NCI-H2227 (cell line): ENCODE results near the gene TTC23.

Experiments used
- DNase-seq: peaks from one replicate; lab custom pipeline; 2025; ENCODE audit not compliant: unreplicated experiment; lab: John Stamatoyannopoulos, UW

The TTC23 gene

DNA sequence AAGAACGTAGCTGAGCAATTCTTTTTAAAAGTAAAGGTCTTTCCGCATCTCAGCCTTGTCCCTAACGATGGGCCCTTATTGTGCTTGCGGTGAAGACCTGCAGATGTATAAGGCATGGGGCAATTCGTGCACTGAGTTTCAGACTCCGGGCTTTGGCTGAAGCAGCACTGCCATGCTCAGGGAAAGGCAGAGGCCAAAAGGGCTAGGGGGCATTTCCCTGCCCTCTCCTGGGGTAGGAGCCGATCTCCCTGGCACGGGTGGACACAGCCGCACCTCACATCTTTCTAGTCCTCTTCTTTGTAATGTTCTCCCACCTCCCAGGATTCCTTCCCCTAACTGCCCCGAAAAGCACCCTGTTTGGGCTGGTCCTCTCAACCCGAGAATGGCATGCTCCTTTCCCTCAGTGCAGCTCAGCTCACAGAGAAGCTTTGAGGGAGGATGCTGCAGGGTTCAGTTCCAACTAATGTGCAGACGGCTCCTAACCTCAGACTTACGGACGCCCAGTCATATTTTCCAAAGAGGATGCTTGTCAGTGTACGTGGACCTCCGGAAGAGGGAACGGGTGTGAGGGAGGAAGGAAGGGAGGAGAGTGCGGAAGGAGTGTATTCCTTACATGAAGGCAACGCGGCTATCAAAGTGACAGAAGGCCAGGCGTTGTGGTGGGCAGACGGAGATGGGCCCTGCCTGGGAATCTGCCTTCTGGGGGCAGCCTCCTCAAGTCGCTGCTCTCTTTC is 83.3 kb downstream of the TTC23 start:
- no peak for DNase-seq

DNA sequence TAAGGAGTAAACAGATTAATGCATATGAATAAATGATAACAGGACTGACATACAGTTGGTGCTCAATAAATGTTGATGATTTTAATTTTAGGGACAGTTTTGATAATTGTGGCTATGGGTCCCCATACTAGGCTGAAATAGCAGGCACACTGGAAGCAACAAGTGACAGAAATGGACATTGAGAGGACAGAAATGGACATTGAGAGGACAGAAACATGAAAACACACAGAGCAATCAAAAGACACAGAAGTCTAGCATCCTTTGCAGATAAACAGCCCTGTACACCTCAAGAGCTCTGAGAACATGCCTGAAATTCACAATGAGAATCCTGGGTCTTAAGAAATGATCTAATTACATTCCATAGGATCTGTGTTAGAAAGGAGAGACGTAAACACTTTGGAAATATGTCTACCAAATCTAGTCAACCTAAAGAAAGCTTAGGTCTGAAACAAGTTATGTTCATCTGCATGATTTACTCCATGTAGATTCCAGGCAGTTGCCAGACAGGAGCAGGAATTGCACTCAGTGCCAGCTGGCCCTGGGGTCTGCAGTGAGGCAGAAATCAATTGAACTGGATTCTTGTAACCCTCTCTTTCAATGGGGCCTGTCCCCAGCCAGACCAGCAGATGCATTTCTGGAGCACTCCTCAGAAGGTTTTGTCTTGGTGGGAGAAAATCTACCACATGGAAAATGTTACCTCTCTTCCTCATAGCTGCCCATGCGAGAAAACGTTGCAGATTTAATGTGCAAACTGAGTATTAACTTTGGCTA is 84.2 kb downstream of the TTC23 start:
- no peak for DNase-seq

DNA sequence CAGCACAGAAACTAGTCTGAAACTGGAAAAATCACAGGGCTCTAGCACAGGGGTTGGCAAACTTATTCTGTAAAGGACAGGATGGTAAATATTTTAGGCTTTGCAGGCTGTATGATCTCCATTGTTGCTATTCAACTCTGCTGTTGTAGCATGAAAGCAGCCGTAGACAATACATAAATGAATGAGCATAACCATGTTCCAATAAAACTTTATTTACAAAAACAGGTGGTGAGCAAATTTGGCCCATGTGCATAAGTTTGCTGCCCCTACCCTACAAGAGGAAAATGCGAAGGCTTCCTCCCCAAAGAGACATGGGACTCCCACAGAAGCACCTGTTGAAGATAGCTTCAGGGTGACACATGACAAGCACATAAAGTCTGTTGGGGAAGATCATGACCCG is 85.3 kb downstream of the TTC23 start:
- no peak for DNase-seq

DNA sequence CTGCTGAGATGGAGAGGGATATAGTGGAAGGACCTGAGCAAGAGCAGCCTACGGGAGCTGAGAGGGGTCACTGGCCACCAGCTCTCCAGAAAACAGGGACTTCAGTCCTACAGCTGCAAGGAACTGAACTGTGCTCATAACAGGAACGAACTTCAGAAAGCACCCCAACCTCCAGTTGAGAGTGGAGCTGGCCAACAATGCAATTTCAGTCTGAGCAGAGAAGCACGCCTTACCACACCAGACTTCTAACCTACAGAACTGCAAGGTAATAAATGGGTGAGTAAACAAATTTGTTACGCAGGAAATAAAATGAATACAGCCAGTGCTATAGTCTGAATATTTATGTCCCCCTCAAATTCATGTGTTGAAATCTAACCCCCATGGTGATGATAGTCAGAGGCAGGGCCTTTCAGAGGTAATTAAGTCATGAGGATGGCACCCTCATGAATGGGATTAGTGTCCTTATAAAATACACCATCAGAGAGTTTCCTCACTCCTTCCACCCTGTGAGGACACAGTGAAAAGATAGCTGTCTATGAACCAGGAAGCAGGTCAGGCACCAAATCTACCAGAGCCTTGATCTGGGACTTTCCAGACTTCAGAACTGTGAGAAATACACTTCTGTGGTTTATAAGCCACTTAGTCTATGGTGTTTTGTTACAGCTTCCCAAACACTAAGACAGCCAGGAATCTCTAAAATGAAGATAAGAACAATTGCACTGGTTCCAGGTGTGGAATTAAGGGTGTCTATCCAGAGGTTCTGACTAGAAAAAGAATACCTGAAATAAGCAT is 85.9 kb downstream of the TTC23 start:
- no peak for DNase-seq

DNA sequence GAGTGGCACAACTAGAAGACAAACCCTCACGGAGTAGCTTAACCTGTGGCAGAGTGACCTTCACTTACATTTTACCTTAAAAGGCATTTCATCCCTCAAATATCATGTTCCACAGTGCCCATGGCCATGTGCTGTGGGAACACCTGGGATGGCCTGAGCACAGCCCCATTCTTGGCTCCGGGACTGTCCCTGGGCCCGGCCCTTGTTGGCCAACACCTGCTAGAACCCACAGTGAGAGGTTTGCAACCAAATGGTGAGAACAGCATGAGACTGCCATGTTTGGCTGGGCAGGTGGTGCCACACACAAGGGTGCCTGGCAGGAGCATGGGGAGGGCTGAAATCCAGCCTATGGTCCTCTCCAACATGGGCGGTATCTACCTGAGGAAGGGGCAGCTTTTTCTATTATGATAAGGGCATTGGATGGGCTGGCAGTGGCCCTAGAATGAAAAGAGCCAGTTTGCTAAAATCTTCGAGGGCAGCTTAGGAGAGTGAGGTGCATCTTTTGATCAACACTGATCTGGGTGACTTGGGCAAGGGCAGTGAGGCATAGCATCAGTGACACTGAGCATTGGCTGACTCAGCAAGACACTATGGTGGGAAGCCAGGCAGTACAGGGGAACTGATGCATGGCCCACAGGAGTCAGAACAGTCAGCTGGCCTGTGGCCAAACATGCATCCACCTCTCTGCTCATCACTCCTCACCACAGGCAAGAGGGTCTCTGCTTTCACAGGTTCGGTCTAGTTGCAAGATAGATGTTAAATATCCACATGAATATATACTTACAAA is 90.6 kb downstream of the TTC23 start:
- no peak for DNase-seq

DNA sequence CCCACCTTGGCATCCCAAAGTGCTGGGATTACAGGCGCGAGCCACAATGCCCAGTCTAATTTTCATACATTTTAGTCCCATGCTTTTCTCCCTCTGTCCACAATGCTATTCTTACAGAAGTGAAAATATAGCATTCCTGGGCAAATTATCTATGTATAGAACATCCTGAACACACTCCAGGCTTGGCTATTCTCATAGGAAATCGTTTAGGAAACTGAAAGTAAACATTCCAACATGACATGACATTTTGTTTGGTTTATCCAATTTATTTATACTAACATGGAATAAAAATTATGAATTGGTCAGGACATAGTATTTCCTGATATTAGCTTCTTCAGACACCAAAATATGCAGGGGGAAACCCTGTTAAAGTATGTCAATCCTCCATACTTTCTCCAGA is 91.9 kb downstream of the TTC23 start:
- DNase-seq, result no peak

DNA sequence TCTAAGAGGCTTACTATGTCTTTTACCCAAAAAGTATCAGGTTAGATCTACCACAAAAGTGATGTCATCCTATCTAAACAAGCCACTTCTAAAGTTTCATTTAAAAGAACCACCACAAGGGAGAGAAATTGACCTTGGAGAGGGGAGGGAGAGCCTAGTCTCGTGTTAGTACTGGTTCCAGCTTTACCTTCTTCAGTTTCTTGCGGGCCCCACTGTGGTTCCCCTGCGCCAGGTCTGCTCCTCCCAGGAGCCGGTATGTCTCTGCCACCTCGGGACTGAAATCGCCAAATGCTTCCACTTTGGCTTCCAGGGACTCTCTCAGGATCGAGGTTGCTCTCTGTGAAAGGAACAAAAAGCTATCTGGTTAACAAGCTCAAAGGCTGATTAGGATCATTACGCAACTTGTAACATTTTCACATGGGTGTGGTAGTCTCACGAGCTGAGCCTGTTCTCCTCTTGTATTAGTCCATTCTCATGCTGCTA is 93.4 kb downstream of the TTC23 start:
- no peak for DNase-seq

DNA sequence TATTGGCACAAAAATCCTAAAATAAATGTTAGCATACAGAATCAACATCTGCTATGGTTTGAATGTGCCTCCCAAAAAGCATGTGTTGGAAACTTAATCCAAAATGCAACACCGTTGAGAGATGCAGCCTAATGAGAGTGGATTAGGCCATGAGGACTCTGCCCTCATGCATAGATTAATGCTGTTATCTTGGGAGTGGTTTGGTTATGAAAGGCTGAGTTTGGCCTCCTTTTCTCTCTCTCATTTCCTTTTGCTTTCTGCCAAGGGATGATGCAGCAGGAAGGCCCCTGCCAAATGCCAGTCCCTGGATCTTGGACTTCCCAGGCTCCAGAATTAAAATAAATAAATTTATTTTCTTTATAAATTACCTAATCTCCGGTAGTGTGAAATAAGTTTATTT is 95.1 kb downstream of the TTC23 start:
- DNase-seq, result no peak

DNA sequence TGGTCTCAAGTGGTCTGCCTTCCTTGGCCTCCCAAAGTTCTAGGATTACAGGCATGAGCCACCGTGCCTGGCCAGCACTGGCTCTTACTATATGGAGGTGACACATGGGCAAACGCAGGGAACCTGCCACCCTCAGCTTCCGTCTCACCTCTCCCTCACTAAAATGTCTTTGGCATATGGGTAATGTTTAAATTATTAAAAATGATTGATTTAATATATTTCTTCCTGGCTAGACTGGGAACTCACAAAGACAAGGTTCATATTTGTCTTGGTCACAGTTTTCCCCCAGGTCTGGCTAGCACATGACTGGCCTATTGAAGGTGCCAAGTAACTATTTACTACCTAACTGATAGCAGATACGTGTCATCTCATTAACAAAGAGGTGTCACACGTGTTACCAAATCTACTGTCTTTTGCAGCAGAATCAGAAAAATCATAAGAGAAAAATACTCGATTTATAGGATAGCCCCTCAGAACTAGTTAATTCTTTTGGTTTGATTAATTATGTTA is 96.3 kb downstream of the TTC23 start:
- DNase-seq, result no peak

DNA sequence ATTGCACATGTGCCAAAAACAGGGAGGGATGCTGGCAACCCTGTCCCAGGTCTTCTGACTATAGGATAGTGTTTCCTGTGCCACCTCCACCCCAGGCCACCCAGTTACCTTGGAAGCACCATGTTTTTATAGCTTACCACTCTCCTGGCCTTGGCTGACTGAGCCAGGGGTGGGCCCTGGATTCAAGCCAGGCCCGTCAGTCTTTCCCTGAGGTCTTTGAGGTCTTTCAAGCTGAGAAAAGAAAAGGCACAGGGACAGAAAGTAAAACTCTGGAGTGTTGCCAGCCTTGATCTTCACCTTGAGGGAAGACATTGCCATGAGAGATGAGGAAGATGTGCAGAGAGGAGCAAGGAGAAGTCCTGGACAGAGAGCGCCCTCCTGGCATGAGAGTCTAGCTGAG is 98.2 kb downstream of the TTC23 start:
- no peak for DNase-seq

DNA sequence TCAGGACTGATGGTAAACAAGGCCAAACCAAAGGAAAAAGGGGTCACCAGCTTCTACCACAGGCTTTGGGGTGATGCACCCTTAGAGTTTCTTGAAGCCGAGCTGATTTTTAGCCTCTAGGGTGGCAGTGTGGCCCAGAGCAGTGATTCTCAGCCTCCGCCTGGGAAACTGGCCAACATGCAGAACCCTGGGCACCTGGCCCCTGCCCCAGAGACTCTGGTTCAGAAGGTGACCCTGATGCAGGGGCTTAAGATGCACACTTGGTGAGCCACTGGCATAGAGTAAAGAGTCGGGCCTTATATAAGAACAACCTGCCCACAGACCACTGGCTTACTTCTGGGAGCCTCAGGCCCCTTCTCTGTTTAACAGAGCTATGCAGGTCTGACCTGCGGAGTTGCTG is 100.0 kb downstream of the TTC23 start:
- no peak for DNase-seq

DNA sequence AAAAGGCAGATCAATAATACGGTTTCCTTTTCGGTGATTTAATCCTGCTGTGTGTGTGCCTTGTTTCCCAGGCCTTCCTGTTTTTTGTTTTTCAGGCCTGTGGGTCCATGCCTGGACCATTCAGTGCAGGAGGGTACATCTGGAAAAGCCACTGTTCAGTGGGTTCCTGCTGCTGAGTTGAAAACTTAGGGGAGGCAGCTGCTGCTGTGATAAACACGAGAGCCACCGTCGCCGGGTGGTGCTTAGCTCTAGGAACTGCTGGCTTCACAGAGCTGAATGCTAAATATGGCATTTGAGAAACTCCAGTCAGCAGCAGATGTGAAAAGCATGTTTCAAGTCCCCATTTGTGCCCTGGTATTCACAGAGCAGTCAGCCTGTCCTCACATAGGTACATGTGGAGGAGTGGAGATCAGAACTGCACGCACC is 100.5 kb downstream of the TTC23 start:
- DNase-seq, result no peak

DNA sequence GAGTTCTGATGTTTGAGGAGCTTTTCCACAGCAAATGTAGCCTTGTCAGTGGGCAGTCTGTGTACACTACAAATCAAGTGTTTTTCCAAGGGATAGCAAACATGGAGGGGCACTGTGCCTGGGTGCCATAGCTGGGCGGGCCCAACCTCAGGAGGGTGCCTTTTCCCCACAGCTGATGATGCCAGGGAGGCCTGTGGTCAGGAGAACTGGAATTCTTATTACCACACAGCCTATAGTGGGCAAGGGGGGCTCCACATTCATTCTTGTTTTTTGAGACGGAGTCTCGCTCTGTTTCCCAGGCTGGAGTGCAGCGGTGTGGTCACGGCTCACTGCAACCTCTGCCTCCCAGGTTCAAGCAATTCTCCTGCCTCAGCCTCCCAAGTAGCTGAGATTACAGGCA is 102.7 kb downstream of the TTC23 start:
- no peak for DNase-seq

DNA sequence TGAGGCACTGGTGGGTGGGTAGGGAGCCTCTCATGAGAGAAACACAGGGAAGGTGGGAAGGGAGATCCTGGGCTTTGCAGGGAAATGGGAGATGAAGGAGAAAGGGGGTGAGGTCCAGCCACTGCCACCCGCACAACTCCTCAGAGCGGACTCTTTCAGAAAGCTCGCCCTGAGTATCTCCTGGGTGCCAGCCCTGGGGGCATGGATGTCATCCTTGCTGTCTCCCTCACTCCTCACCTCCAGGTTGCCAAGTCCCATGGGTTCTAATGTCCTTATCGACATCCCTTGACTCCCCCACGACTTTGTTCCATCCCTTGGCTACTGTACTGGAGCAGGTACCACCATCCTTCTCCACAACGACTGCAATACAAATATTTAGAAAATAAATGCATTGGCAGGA is 103.6 kb downstream of the TTC23 start:
- no peak for DNase-seq

DNA sequence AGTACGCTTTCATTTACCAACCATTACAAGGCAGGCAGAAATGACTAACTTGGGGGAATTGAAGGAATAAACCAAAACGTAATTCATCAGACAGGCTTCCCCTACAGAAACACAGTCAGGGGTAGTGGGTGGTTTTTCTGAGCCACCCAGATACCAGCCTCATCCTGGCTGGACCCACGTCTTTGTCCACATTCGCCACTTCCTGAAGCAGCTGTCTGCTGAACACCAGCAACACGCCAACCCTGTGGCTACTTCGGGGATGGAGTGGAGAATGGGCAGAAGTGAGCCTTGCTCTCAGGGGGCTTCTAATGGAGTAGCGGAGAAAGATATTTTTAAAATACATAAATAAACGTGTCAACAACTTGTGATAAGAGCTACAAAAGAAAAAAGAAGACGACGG is 104.4 kb downstream of the TTC23 start:
- no peak for DNase-seq

DNA sequence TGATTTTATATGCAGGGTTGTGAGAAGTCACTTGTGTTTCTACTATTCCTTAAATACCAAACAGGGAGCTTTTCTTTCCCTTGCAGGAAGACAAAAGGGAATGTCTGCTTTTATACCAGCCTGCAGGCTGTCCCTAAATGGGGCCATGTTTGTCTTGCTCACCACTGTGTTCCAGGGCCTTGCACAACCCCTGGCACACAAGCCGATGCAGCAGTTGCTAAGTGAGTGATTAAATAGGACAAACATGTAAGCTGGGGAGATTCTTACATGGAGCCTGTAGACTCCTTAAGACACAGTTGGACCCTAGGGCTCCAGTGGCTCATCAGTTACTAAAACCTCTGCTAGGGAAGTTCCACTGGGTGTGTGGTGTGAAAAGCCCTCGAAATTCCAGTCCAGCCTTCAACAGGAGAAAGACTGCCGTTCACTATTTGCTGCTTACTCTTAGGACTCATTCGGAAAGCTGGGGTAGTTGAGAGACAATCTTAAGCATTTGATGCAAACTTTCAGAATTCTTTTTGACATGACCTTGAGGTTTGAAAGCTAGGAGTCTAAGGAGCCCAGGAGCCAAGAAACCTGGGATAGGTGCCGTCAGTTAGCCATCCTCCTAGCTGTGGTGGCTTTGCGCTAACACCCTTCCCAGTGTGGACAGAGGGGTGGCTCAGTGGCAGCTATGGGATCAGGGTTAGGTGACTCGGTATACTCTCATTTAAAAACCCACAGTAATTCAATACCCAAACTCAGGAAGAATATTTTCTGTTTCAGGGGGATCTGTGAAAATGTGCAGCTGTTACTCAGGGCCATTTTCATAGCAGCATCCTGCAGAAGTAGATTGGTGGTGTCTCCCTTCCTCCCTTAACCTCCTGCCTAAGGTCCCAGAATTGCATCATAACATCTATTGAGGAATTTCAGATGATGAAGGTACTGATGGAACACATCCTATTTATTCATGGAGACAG is 105.4 kb downstream of the TTC23 start:
- no peak for DNase-seq

DNA sequence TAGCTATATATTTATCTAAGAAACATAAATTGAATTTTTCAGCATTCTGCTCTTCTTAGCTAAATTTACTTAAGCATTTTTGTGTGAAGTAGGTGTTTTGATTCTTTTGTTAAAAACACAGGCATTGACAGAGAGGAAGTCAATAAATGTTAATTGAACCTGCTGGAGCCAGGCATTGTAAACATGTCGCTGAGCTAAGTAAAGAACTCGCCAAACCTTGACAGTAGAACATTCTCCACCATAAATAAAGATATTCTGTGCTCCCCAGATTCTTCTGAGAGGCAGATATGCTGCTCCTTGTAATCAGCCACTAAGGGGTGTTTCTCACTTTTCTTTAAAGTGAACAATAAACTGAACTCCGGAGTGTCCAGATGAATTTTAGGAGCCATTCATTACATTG is 106.1 kb downstream of the TTC23 start:
- DNase-seq, result no peak

DNA sequence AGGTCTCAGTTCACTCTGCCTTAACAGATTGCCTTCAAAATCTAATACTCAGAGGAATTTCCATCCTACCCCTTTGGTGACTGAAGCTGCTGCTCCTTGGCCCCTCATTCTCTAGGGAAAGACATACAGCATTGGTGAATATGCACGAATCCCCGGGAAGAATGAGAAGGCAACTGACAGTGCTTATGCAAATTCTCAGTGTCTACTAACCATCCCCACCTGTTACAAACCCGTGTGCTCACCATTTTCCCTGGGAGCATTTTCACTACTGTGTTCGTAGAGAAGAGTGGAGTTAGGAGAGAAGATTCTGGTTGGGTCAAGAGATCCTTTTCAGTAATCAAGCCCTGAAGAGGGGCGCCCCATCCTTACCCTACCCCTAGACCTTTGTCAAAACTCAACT is 106.8 kb downstream of the TTC23 start:
- no peak for DNase-seq

DNA sequence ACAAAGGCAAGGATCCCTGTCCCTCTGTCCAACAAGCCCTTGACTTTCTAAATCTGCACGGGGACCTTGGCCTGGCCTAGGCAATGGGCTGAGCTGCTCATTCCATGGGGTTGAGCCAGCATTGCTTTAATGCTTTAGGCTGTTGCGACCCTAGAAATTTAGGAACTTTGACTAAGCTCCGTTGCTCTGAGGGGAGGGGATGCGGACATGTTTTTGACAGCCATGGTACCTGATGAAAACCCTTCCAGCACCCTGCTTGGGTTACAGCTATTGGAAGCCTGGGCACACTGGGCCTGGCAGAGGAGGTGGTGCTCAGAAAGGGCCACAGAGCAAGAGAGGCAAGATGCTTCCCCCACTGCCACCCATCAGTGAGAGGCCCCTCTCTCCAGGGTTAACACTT is 107.4 kb downstream of the TTC23 start:
- DNase-seq, result no peak

DNA sequence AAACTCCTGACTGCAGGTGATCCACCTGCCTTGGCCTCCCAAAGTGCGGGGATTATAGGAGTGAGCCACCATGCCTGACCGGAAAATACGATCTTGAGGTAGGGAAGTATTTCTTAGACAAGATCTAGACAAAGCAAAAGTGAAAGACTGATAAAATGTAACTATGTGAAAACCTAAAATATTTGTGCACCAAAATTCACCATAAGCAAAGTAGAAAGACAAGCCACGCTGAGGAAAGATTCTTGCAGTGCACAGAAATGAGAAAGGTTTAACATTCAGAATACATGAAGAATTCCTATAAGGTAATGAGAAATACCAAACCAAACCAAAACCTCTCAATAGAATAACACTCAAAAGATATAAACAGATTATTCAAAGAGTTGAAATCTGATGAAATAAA is 108.8 kb downstream of the TTC23 start:
- no peak for DNase-seq
